ENCODE results near the gene TMEM175.

TMEM175 gene

DNA sequence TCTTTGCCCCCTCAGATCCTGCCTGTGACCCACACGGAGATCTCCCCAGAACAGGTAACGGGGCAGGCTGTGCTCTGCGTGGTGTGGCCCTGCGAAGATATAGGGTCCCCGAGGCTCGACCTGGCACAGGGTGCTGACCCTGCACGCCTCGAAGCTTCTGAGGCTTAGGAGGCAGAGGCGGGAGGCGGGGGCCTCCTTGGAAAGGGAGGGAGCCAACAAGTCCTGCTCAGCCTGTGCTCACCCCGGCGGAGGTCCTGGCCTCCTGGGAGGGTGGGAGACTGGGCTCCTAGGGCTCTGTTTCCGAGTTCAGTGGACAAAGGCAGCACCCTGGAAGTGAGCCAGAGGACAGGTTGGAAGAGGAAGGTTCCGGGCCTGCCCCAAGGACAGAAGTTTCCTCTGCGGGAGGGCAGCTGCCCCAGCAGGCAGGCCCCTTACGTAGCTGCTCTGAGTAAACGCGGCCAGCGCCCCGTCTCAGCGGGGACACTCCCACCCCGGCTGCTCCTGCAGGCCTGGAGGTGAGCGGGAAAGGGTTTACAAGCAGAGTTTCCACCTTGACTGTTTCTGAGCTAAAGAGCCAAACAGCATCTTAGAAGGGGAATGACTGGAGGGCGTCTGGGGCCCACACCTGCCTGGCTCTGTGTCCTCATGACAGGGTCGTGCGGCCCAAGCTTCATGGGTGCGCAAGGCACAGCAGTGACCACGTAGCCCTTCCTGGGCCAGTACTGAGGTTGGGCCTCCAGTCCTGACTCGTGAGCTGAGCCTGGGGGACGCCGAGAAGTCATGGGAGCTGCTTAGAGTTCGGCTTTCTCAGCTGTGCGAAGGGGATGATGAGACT lies 16.1 kb downstream of the TMEM175 start:
- no peaks in the 10 kb centered on the region for H3K4me1 ChIP-seq (ENCODE audit: control insufficient read depth, insufficient read depth, low read length)
- H3K27ac ChIP-seq (ENCODE audit: low read length), result no peak overlapping the region
- no peak overlapping the region for H3K9ac ChIP-seq (ENCODE audit: low read length in 2 of 2)
- H3K27me3 ChIP-seq (ENCODE audit: control insufficient read depth in 1 of 2, insufficient read depth in 2 of 2, low read length in 2 of 2), result no peaks in the 10 kb centered on the region
- peaks cover 0 to 8% of the 10 kb centered on the region in 2 donors for H3K36me3 ChIP-seq (ENCODE audit: control insufficient read depth in 2 of 2, insufficient read depth in 2 of 2, low read length in 2 of 2)
- no peaks in the 10 kb centered on the region for H3K9me3 ChIP-seq (ENCODE audit: control insufficient read depth in 2 of 2, low read length in 2 of 2)
- H3K4me3 ChIP-seq (ENCODE audit: low read length in 2 of 2), result no peak overlapping the region

DNA sequence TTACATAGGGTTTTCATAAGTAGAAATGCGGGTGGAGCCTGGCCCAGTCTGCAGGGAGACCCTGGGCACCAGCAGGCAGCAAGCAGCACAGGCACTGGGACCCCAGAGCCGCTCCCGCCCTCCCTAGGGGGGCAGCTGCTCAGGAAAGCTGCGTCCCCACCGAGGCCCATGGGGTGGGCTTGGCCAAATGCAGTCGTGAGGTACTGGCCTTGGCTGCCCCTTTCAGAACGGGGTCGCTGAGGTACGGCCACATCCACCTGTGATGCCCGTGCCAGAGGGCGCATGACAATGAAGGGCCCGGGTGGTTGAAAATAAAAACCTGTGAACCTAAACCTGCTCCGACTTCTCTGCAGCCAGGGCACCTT lies 16.7 kb downstream of the TMEM175 start:
- H3K4me1 ChIP-seq (ENCODE audit: control insufficient read depth, insufficient read depth, low read length), result no peaks in the 10 kb centered on the region
- H3K4me3 ChIP-seq (ENCODE audit: low read length in 2 of 2), result no peak overlapping the region
- H3K36me3 ChIP-seq (ENCODE audit: control insufficient read depth in 2 of 2, insufficient read depth in 2 of 2, low read length in 2 of 2), result peaks cover 0 to 6% of the 10 kb centered on the region in 2 donors
- no peaks in the 10 kb centered on the region for H3K27me3 ChIP-seq (ENCODE audit: control insufficient read depth in 1 of 2, insufficient read depth in 2 of 2, low read length in 2 of 2)
- no peaks in the 10 kb centered on the region for H3K9me3 ChIP-seq (ENCODE audit: control insufficient read depth in 2 of 2, low read length in 2 of 2)
- no peak overlapping the region for H3K27ac ChIP-seq (ENCODE audit: low read length)
- H3K9ac ChIP-seq (ENCODE audit: low read length in 2 of 2), result no peak overlapping the region

DNA sequence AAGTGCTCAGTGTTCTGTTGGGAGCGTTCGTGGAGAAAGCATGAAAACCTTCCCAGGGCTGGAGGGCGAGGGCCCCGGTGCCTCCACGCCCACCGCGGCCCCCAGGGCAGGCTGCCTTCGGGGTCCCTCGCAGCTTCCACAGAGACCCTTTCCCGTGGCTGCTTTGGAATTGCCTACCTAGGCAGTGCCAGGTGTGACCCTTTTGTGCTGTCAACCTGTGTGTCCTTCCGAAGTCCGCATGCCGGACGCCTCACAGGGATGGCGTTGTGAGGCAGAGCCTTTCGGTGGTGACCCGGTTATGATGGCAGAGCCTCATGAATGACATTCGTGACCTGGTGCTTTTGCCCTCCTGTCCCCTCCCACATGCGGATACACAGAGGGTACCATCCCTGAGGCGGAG lies 17.4 kb downstream of the TMEM175 start:
- Histone ChIP-seq H3K27ac (ENCODE audit: low read length) (no peak overlapping the region), H3K4me1 (ENCODE audit: control insufficient read depth, insufficient read depth, low read length) (no peaks in the 10 kb centered on the region), H3K36me3 (ENCODE audit: control insufficient read depth in 2 of 2, insufficient read depth in 2 of 2, low read length in 2 of 2) (peaks cover 0 to 10% of the 10 kb centered on the region in 2 donors), H3K9me3 (ENCODE audit: control insufficient read depth in 2 of 2, low read length in 2 of 2) (no peaks in the 10 kb centered on the region), H3K27me3 (ENCODE audit: control insufficient read depth in 1 of 2, insufficient read depth in 2 of 2, low read length in 2 of 2) (no peaks in the 10 kb centered on the region), H3K9ac (ENCODE audit: low read length in 2 of 2) (no peak overlapping the region), H3K4me3 (ENCODE audit: low read length in 2 of 2) (no peak overlapping the region)

DNA sequence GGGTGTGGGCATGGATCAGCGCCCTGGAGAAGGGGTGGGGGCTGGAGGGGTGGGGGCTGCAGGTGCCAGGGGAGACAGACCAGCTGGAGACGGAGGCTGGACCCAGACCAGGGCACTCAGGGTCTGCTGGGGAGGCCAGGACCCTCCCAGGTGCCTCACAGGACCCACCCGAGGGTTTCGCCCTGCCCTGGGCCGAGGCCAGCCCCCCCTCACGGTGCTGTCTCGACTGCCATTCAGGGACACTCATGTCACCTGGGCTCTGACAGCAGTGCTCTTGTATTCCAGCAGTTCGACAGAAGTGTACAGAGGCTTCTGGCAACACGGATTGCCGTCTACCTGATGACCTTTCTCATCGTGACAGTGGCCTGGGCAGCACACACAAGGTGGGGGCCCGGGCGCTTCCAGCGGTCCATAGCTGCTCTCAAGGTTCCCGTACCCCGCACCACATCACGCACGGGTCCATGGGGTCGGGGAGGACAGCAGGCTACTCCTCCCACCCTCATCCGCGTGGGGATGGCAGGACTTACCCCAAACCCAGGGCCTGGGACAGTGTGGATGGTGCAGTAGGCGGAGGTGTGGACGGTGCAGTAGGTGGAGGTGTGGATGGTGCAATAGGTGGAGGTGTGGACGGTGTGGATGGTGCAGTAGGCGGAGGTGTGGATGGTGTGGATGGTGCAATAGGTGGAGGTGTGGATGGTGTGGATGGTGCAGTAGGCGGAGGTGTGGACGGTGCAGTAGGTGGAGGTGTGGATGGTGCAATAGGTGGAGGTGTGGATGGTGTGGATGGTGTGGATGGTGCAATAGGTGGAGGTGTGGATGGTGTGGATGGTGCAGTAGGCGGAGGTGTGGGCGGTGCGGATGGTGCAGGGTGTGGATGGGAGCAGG lies 18.1 kb downstream of the TMEM175 start:
- Histone ChIP-seq H3K4me1 (ENCODE audit: control insufficient read depth, insufficient read depth, low read length) (no peaks in the 10 kb centered on the region), H3K9me3 (ENCODE audit: control insufficient read depth in 2 of 2, low read length in 2 of 2) (no peaks in the 10 kb centered on the region), H3K36me3 (ENCODE audit: control insufficient read depth in 2 of 2, insufficient read depth in 2 of 2, low read length in 2 of 2) (peaks cover 0 to 13% of the 10 kb centered on the region in 2 donors), H3K27ac (ENCODE audit: low read length) (no peak overlapping the region), H3K27me3 (ENCODE audit: control insufficient read depth in 1 of 2, insufficient read depth in 2 of 2, low read length in 2 of 2) (no peaks in the 10 kb centered on the region), H3K4me3 (ENCODE audit: low read length in 2 of 2) (no peak overlapping the region), H3K9ac (ENCODE audit: low read length in 2 of 2) (no peak overlapping the region)

DNA sequence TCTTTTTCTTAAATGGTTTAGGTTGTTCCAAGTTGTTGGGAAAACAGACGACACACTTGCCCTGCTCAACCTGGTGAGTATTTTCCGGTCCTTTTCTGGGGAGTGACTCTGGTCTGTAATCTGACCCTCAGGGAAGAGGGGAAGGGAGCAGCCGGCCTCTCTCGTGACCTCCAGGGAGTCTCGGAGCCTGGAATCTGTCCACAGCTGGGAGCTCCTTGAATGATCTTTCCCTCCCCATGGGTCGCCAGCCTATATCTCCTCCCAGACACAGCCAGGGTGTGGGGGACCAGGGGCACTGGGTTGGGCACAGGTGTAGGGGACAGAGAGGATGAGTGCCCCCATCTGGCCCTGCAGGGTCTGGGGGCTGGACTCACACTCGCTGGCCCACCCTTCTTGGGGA lies 18.9 kb downstream of the TMEM175 start:
- H3K27ac ChIP-seq (ENCODE audit: low read length), result no peak overlapping the region
- no peaks in the 10 kb centered on the region for H3K4me1 ChIP-seq (ENCODE audit: control insufficient read depth, insufficient read depth, low read length)
- H3K4me3 ChIP-seq (ENCODE audit: low read length in 2 of 2), result no peak overlapping the region
- H3K9ac ChIP-seq (ENCODE audit: low read length in 2 of 2), result no peak overlapping the region
- H3K36me3 ChIP-seq (ENCODE audit: control insufficient read depth in 2 of 2, insufficient read depth in 2 of 2, low read length in 2 of 2), result peaks cover 0 to 15% of the 10 kb centered on the region in 2 donors
- no peaks in the 10 kb centered on the region for H3K9me3 ChIP-seq (ENCODE audit: control insufficient read depth in 2 of 2, low read length in 2 of 2)
- H3K27me3 ChIP-seq (ENCODE audit: control insufficient read depth in 1 of 2, insufficient read depth in 2 of 2, low read length in 2 of 2), result no peaks in the 10 kb centered on the region

DNA sequence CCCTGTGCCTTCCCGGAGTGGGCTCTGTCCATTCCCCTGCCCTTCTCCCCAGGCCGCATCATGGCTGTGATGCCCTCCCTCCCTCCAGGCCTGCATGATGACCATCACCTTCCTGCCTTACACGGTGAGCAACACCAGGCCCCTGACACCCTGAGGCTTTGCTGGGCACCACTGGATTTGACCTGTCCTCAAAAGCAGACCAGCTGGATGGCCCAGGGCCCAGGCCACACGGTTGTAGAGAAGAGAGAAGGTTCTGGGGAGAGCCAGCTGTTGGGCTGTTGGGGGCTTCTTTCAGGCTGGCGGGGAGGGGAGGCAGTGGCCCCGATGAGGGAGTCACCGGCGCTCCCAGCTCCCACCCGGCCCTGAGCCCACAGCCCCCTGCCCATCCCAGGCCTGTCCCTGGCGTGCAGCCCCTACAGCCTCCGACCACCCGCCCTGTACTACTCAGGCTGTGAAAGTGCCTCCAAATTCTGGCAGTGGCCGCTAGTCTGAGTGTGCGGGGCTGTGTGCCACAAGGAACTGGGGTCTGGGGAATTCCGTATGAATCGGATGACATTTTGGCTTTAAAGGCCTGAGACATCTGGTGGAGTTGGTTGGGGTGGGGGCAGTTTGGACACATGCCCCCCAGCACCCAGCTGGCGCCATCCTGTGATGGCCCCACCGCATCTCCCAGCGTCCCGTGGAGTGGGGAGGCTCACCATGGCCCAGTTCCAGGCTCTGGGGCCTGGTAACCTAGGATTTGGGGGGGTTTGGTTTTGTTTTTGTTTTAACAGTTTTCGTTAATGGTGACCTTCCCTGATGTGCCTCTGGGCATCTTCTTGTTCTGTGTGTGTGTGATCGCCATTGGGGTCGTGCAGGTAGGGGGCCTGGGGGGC lies 19.6 kb downstream of the TMEM175 start:
- Histone ChIP-seq H3K9me3 (ENCODE audit: control insufficient read depth in 2 of 2, low read length in 2 of 2) (no peaks in the 10 kb centered on the region), H3K4me1 (ENCODE audit: control insufficient read depth, insufficient read depth, low read length) (no peaks in the 10 kb centered on the region), H3K4me3 (ENCODE audit: low read length in 2 of 2) (no peak overlapping the region), H3K27ac (ENCODE audit: low read length) (no peak overlapping the region), H3K27me3 (ENCODE audit: control insufficient read depth in 1 of 2, insufficient read depth in 2 of 2, low read length in 2 of 2) (no peaks in the 10 kb centered on the region), H3K9ac (ENCODE audit: low read length in 2 of 2) (no peak overlapping the region), H3K36me3 (ENCODE audit: control insufficient read depth in 2 of 2, insufficient read depth in 2 of 2, low read length in 2 of 2) (peaks cover 0 to 15% of the 10 kb centered on the region in 2 donors)

DNA sequence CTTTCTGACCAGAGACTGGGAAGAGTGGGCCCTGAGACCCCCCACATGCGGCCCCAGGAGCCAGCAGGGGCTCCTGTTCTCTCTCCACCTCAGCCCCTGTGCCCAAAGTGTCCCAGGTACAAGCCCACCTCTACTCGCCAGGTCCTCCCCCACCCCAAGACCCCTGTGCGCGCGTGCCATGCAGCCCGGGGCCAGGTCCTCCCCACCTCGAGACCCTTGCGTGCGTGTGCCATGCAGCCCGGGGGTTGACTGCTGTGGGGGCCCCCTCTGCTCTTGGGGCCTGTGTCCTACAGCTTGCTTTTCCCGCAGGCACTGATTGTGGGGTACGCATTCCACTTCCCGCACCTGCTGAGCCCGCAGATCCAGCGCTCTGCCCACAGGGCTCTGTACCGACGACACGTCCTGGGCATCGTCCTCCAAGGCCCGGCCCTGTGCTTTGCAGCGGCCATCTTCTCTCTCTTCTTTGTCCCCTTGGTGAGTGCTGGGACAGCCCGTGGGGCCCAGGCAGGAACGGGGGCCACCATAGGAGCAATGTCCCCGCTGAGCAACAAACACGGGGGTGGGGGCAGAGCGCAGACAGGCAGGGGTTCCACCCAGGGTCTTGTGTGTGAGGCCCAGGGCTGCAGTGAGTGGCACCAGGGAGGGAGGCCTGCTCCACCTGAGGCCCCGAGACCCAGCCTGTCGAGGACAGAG lies 20.8 kb downstream of the TMEM175 start:
- no peak overlapping the region for H3K27ac ChIP-seq (ENCODE audit: low read length)

DNA sequence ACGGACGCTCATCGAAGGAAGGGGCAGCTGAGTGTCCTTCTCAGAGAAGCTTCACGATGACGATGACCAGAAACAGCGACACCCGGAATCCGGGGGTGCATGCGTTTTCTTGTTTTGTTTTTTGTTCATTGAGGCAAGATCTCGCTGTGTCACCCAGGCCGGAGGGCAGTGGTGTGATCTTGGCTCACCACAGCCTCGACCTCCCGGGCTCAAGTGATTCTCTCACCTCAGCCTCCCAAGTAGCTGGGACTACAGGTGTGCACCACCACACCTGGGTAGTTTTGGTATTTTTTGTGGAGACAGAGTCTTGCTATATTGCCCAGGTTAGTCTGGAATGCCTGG lies 21.3 kb downstream of the TMEM175 start:
- Histone ChIP-seq H3K36me3 (ENCODE audit: control insufficient read depth in 2 of 2, insufficient read depth in 2 of 2, low read length in 2 of 2) (peaks cover 0 to 15% of the 10 kb centered on the region in 2 donors), H3K4me1 (ENCODE audit: control insufficient read depth, insufficient read depth, low read length) (no peaks in the 10 kb centered on the region), H3K4me3 (ENCODE audit: low read length in 2 of 2) (no peak overlapping the region), H3K9ac (ENCODE audit: low read length in 2 of 2) (no peak overlapping the region), H3K9me3 (ENCODE audit: control insufficient read depth in 2 of 2, low read length in 2 of 2) (no peaks in the 10 kb centered on the region), H3K27me3 (ENCODE audit: control insufficient read depth in 1 of 2, insufficient read depth in 2 of 2, low read length in 2 of 2) (no peaks in the 10 kb centered on the region), H3K27ac (ENCODE audit: low read length) (no peak overlapping the region)

More for the DNA sequence above, 20.8 kb downstream of the TMEM175 start:
- no peaks in the 10 kb centered on the region for H3K27me3 ChIP-seq (ENCODE audit: control insufficient read depth in 1 of 2, insufficient read depth in 2 of 2, low read length in 2 of 2)
- H3K9me3 ChIP-seq (ENCODE audit: control insufficient read depth in 2 of 2, low read length in 2 of 2), result no peaks in the 10 kb centered on the region
- peaks cover 0 to 15% of the 10 kb centered on the region in 2 donors for H3K36me3 ChIP-seq (ENCODE audit: control insufficient read depth in 2 of 2, insufficient read depth in 2 of 2, low read length in 2 of 2)
- H3K4me1 ChIP-seq (ENCODE audit: control insufficient read depth, insufficient read depth, low read length), result no peaks in the 10 kb centered on the region
- H3K4me3 ChIP-seq (ENCODE audit: low read length in 2 of 2), result no peak overlapping the region
- no peak overlapping the region for H3K9ac ChIP-seq (ENCODE audit: low read length in 2 of 2)

DNA sequence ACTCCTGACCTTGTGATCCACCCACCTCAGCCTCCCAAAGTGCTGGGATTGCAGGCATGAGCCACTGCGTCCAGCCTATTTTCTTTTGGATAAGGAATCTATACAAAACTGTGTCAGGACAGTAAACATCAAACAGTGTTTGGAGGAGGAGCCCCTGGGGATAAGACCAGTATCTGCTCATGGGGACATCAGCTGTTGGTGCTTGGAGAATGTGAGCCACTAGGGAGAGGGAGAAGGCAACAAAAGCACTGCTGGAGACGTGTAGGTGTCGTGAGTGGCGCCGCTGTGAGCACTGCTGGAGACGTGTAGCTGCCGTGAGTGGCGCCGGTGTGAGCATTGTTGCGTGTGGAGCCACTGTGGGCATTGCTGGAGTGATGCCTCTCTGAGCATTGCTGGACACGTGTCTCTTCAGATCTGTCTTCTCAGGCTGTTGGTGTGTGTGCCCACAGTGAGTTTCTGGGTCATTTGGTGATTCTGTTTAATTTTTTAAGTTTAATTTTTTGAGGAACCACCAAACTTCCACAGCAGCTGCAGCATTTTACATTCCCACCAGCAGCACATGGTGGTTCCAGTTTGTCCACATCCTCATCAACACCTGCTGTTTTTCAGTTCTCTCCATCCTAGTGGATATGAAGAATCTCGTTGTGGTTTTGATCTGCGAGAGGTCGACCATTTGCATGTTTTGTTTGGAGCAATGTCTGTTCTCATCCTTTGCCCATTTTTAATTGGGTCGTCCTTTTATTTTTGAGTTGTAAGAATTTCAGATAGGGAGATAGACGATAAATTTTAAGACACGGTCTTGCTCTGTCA lies 22.2 kb downstream of the TMEM175 start:
- H3K4me1 ChIP-seq (ENCODE audit: control insufficient read depth, insufficient read depth, low read length), result no peaks in the 10 kb centered on the region
- H3K27ac ChIP-seq (ENCODE audit: low read length), result no peak overlapping the region
- H3K4me3 ChIP-seq (ENCODE audit: low read length in 2 of 2), result no peak overlapping the region
- no peaks in the 10 kb centered on the region for H3K27me3 ChIP-seq (ENCODE audit: control insufficient read depth in 1 of 2, insufficient read depth in 2 of 2, low read length in 2 of 2)
- H3K36me3 ChIP-seq (ENCODE audit: control insufficient read depth in 2 of 2, insufficient read depth in 2 of 2, low read length in 2 of 2), result peaks cover 0 to 15% of the 10 kb centered on the region in 2 donors
- H3K9ac ChIP-seq (ENCODE audit: low read length in 2 of 2), result no peak overlapping the region
- no peaks in the 10 kb centered on the region for H3K9me3 ChIP-seq (ENCODE audit: control insufficient read depth in 2 of 2, low read length in 2 of 2)
